Stimulated activated CD8-positive, alpha-beta memory T cell treated with anti-CD3 and anti-CD28 coated beads, Interleukin-7, amount 100 ng/mL, for 1 hour (primary cell): ENCODE results near the gene ELAVL4.
"Not testable (repeated sequence)": the region's sequence is repeated elsewhere in the genome, so short reads cannot be mapped to it uniquely, and the experiment has no call there.

Experiments used
- DNase-seq, 2 donors: peaks; one replicate each; pipeline ENCODE4 v3.0.0-alpha.2; 2020; ENCODE audit warnings: low read depth in 2 of 2

The ELAVL4 gene

GRCh38 chr1:50123071-50123470, 14.4 kb downstream of the ELAVL4 start:
- no peak for DNase-seq

DNA sequence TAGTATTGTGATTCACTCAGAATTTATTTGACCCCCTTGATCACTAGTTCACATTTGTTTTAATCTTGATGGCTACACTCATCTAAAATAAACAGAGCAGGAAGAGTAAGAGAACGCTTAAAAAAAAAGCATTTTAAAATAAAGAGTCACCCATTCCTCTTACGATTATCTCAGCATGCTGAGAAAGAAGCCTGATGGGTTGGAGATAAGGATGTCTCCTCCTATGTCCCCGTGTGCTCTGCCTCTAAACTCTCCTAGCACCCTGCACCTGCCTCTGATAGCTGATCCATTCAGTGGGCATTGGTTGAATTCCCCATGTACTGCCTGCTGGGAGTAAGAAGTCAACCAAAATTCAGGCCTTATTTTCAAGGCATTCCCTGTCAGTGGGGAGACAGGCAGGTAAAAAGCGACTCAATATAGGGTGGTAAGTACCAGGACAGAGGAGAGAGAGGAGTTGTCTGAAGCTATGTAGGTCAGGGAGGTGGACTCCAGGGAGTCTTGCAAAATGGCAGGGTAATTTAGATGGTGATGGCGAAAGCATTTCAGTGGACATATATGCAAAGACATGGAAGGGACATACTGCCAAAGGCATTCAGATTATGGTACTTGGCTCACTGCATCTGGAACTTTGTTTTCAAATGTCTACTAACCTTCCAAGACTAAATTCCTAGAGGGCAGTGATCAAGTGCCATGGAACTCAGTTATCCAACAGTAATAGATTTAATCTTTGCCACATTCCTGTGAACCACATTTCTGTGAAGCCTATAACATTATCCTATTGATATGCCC, 18.4 kb downstream of the ELAVL4 start:
- no peak for DNase-seq

GRCh38 chr1:50129201-50129600, 20.5 kb downstream of the ELAVL4 start:
- DNase-seq = no peak

GRCh38 chr1:50132347-50132894, 23.7 kb downstream of the ELAVL4 start:
- DNase-seq = no peak

DNA sequence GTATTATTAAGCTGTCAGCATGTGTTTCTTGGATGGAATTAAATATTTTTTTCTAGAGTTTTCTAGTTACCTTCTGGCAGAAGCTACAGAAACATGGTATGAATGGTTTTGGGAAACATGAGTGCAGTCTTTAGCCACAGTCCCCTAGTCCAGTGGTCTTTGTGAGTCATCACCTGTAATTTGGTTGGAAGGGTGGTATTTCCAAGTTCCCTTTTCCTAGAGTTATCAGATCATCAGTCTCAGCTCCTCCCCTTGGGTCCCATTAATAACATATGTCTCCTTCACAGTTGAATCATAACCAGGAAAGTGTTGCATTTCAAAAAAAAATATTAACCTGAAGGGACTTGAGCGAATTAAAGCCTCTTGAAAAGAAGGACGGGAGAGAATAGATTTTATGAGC, 27.0 kb downstream of the ELAVL4 start:
- no peak for DNase-seq

GRCh38 chr1:50139339-50140181, 30.8 kb downstream of the ELAVL4 start:
- no peak for DNase-seq

GRCh38 chr1:50140182-50140447, 31.4 kb downstream of the ELAVL4 start:
- no peak for DNase-seq

- no peak for DNase-seq
Measured at GRCh38 chr1:50147191-50147850, 38.6 kb downstream of the ELAVL4 start.

- no peak for DNase-seq
Measured at GRCh38 chr1:50148142-50148923, 39.6 kb downstream of the ELAVL4 start.

DNA sequence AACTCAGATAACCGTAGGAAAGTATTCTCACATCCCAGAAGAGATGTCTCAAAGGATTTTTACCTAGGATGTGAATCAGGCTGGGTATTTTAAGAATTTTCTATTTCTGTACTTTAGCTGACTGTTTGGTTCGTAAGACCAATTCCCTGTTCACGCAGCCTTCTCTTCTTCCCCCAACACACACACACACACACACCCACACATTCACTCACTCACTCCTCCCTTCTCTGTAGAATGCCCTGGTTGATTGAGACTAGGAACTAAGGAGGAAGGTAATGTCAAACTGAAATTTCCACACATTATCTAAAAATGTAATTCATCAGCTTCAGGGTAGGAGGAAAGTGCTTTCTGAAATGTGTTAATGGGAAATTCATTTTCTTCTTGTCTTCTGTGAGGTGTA, 43.5 kb downstream of the ELAVL4 start:
- DNase-seq = no peak

- no peak for DNase-seq
Measured at GRCh38 chr1:50155541-50155940, 46.8 kb downstream of the ELAVL4 start.

DNA sequence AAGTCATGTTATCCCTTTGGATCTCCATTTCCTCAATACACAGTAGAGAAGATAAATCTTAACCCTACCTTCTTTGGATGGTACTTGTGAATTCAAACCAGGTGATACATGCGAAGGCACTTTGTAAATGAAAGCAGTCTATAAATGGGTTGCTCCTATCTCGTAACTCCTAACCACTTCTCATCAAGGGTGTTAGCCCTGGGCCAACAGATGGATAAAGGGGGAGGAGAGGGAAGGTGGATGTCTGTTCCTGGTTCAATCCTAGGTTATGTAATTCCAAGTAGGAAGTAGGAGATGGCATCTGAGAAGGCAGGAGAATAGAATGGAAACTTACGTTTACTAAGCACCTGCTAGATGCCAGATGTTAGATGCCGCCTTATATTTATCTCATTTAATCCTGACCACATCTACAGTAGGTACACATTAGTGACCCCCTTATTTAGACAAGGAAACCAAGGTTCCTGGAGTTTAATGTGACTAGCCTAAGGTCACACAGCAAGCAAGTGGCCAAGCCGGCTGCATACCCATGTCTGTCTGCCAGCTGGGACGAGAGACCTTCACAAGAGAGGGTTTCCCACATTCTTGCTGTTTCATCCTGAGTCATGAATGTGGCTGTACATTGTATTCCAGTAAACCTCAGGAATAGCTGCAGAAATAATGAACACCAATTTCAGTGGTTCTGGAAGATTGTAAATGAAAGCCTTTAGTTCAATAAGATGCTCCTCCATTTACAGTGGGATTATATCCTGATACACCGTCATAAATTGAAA, 47.7 kb downstream of the ELAVL4 start:
- no peak for DNase-seq

- DNase-seq = no peak
Measured at GRCh38 chr1:50157306-50157941, 48.7 kb downstream of the ELAVL4 start.

- DNase-seq = no peak
Measured at GRCh38 chr1:50158421-50158820, 49.7 kb downstream of the ELAVL4 start.

DNA sequence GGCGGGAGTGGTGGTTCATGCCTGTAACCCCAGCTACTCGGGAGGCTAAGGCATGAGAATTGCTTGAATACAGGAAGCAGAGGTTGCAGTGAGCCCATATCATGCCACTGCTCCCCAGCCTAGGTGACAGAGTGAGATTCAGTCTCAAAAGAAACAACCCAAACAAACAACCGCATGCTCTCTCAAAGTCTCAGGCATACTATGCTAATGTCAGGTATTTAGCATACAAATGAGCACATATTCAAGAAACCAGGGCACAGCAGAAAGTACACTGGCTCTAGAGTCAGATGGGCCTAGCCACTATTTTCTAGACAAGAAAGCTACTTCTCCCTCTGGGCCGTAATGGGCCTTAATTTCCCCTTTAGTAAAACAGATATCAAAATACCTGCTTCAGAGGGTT, 55.0 kb downstream of the ELAVL4 start:
- DNase-seq = no peak

GRCh38 chr1:50166351-50166750, 57.6 kb downstream of the ELAVL4 start:
- DNase-seq = not testable (repeated sequence)

GRCh38 chr1:50172299-50172698, 63.6 kb downstream of the ELAVL4 start:
- DNase-seq = no peak

DNA sequence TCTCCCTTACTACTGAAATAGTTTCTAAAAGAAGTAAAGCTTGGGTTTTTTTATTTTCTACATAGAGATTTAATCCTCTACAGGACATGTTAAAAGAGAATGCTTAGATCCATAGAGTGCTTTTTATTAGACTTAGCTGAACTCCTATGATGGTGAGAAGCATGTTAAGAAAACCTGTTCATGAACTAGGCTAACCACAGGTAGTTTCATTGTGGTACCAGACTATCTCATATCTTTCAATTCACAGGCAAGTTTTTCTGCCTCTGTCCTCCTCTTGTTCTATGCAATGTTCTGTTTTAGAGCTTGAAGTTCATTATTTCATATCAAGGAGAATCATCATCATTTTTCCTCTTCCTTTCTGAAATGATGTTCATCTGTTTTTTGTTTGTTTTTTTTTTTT, 65.4 kb downstream of the ELAVL4 start:
- DNase-seq = no peak

GRCh38 chr1:50175719-50176639, 67.3 kb downstream of the ELAVL4 start:
- DNase-seq = no peak
